ENCODE results near the gene ZNF557.

DNA sequence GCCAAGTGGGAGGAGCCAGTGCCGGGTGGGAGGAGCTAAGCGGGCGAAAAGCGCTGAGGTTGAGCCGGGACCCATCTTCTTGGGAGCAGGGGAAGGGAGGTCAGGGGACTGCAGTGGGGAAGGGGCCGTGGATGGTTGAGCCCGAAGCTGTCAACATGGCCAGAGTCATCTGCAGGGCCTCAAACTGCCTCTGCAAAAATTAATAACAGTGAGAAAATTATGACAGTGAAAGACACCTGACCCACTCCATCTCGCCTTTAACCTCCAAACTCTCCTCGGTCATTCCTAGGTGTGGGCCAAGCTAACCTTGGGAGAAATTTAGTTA is 30.1 kb downstream of the ZNF557 start:
- TF ChIP-seq, protein P1, sequence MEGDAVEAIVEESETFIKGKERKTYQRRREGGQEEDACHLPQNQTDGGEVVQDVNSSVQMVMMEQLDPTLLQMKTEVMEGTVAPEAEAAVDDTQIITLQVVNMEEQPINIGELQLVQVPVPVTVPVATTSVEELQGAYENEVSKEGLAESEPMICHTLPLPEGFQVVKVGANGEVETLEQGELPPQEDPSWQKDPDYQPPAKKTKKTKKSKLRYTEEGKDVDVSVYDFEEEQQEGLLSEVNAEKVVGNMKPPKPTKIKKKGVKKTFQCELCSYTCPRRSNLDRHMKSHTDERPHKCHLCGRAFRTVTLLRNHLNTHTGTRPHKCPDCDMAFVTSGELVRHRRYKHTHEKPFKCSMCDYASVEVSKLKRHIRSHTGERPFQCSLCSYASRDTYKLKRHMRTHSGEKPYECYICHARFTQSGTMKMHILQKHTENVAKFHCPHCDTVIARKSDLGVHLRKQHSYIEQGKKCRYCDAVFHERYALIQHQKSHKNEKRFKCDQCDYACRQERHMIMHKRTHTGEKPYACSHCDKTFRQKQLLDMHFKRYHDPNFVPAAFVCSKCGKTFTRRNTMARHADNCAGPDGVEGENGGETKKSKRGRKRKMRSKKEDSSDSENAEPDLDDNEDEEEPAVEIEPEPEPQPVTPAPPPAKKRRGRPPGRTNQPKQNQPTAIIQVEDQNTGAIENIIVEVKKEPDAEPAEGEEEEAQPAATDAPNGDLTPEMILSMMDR (IDR thresholded peaks at IDR 0.05; ENCODE audit: low read depth, low read length): no peak
- no peak for TF ChIP-seq EZH2phosphoT487 (IDR thresholded peaks at IDR 0.05; ENCODE audit: low read depth)

Measured in OCI-LY3 (cell line).